Neural cell (in vitro differentiated cells): Measurements from ENCODE around the gene CYP3A4. TPM values are rescaled to one million over a fixed set of nuclear protein-coding genes. Genes with fewer than 3 reads are reported as not detected.

ENCODE experiments used
- H2AFZ ChIP-seq: fragments of 200-600, 300-800 bp; sonication (generic), shearing (Covaris generic); 2 replicates; pipeline ENCODE4 v1.6.0; 2014; ENCODE audit warnings: low read depth, mild to moderate bottlenecking, antibody characterized with exemption, low read length, moderate library complexity
- H3F3A ChIP-seq: fragments of 200-600 bp; shearing (Covaris generic); 2 replicates; pipeline ENCODE4 v1.6.1; 2016; ENCODE audit warnings: mild to moderate bottlenecking, moderate library complexity, mixed read lengths, antibody characterized with exemption, low read length; ENCODE audit not compliant: insufficient read depth, poor library complexity, severe bottlenecking
- H3K27ac ChIP-seq: fragments of 200-600, 300-800 bp; sonication (generic), shearing (Covaris generic); 2 replicates; pipeline ENCODE4 v1.5.1; 2014; ENCODE audit warnings: mild to moderate bottlenecking, low read length, moderate library complexity
- H3K27me3 ChIP-seq: fragments of 300-800, 200-600 bp; sonication (generic), shearing (Covaris generic); 2 replicates; pipeline ENCODE4 v1.6.0; 2014; ENCODE audit warnings: mild to moderate bottlenecking, low read depth, low read length, moderate library complexity; ENCODE audit not compliant: insufficient read depth
- H3K36me3 ChIP-seq: fragments of 300-800, 200-600 bp; sonication (generic), shearing (Covaris generic); 2 replicates; pipeline ENCODE4 v1.5.1; 2014; ENCODE audit warnings: mild to moderate bottlenecking, antibody characterized with exemption, low read length, moderate library complexity; ENCODE audit not compliant: insufficient read depth
- H3K4me2 ChIP-seq: fragments of 300-800, 200-600 bp; sonication (generic), shearing (Covaris generic); 2 replicates; pipeline ENCODE4 v1.6.0; 2014; ENCODE audit warnings: mild to moderate bottlenecking, low read length
- H3K4me3 ChIP-seq: fragments of 300-800, 200-600 bp; sonication (generic), shearing (Covaris generic); 2 replicates; pipeline ENCODE4 v1.5.1; 2014; ENCODE audit warnings: mild to moderate bottlenecking, low read length, moderate library complexity
- H3K79me2 ChIP-seq: fragments of 200-600 bp; shearing (Covaris generic); replicated peaks from 2 replicates; pipeline ENCODE4 v1.6.0; 2014; ENCODE audit warnings: mild to moderate bottlenecking, low read length, moderate library complexity; ENCODE audit not compliant: insufficient read depth
- H3K9ac ChIP-seq: fragments of 300-800, 200-600 bp; sonication (generic), shearing (Covaris generic); 2 replicates; pipeline ENCODE4 v1.6.1; 2016; ENCODE audit warnings: mild to moderate bottlenecking, low read length, mixed read lengths
- H3K9me2 ChIP-seq: fragments of 200-600 bp; shearing (Covaris generic); 2 replicates; pipeline ENCODE4 v1.6.1; 2016; ENCODE audit warnings: mild to moderate bottlenecking, low read length, mixed read lengths; ENCODE audit not compliant: insufficient read depth
- H3K9me3 ChIP-seq: fragments of 200-600, 300-800 bp; sonication (generic), shearing (Covaris generic); 2 replicates; pipeline ENCODE4 v1.6.1; 2016; ENCODE audit warnings: mild to moderate bottlenecking, mixed run types, low read length, moderate library complexity, mixed read lengths
- H4K20me1 ChIP-seq: fragments of 200-600 bp; shearing (Covaris generic); 2 replicates; pipeline ENCODE4 v1.6.1; 2016; ENCODE audit warnings: mild to moderate bottlenecking, mixed run types; ENCODE audit not compliant: insufficient read depth
- EP300 ChIP-seq: fragments of 450-650 bp; conservative IDR thresholded peaks from 2 replicates; pipeline ENCODE4 v1.6.1; 2014; ENCODE audit warnings: antibody characterized with exemption, mild to moderate bottlenecking, moderate library complexity; ENCODE audit not compliant: poor library complexity, severe bottlenecking
- EZH2 ChIP-seq: fragments of 200-600, 300-800 bp; shearing (Covaris generic), sonication (generic); IDR thresholded peaks from 2 replicates; pipeline ENCODE4 v1.6.1; 2014; ENCODE audit warnings: antibody characterized with exemption, low read length, borderline replicate concordance, mild to moderate bottlenecking; ENCODE audit not compliant: insufficient read depth, poor library complexity, severe bottlenecking
- MXI1 ChIP-seq: fragments of 450-650 bp; conservative IDR thresholded peaks from 2 replicates; pipeline ENCODE4 v1.6.1; 2014; ENCODE audit warnings: antibody characterized with exemption, mild to moderate bottlenecking; ENCODE audit not compliant: poor library complexity, severe bottlenecking
- POLR2AphosphoS5 ChIP-seq: IDR thresholded peaks from 2 replicates; pipeline ENCODE4 v1.6.1; 2012
- RAD21 ChIP-seq: fragments of 450-650 bp; conservative IDR thresholded peaks from 2 replicates; pipeline ENCODE4 v1.6.1; 2014; ENCODE audit warnings: antibody characterized with exemption, mild to moderate bottlenecking, moderate library complexity
- SMC3 ChIP-seq: fragments of 450-650 bp; conservative IDR thresholded peaks from 2 replicates; pipeline ENCODE4 v1.6.1; 2014; ENCODE audit warnings: antibody characterized with exemption, mild to moderate bottlenecking, moderate library complexity; ENCODE audit not compliant: poor library complexity
- TAF1 ChIP-seq: IDR thresholded peaks from 2 replicates; pipeline ENCODE4 v1.6.1; 2012; ENCODE audit warnings: low read depth
- polyA plus RNA-seq: library from polyadenylated mRNA; depleted of rRNA; stranded (reverse); fragments of >200 nt; gene quantifications from 2 replicates; pipeline ENCODE4 v1.2.3, GENCODE V29; 2014
- TF ChIP-seq, protein P1 (sequence below): IDR thresholded peaks from 2 replicates; pipeline ENCODE4 v1.6.1; 2012; ENCODE audit warnings: borderline replicate concordance
- TF ChIP-seq, protein P2 (sequence below): fragments of 450-650 bp; IDR thresholded peaks from 2 replicates; pipeline ENCODE4 v1.5.1; 2014; ENCODE audit warnings: antibody characterized with exemption, mild to moderate bottlenecking, moderate library complexity; ENCODE audit not compliant: poor library complexity, severe bottlenecking

The CYP3A4 gene
- polyA plus RNA-seq, 1 donor from 2014 or later = not detected

DNA sequence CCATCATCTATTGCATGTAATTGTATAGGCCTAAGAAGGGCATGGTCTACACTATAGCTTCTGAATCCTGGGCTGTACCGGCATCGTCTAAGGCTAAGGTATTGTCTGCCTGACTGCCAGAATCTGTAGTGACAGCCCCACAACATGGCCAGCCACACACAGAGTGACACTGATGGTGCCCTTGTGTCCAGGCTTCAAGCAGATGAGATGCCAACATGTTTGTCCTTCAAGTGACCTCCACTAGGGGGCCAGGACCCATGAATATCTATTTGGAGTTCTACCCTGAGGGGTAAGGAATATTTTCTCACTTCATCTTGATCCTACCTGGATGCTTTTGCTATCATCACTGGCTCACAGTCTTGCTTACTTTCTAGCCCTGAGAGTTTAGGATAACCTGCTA, 50.5 kb downstream of the CYP3A4 start:
- Histone ChIP-seq H3K27ac (no peak overlapping the region), H2AFZ (no peak overlapping the region), H3K4me2 (no peak overlapping the region), H3K79me2 (no peaks in the 10 kb centered on the region), H3K27me3 (no peaks in the 10 kb centered on the region), H3K4me3 (no peak overlapping the region), H3K9ac (no peak overlapping the region), H3K9me3 (no peaks in the 10 kb centered on the region), H3F3A (no peaks in the 10 kb centered on the region), H4K20me1 (no peaks in the 10 kb centered on the region), H3K9me2 (no peaks in the 10 kb centered on the region), H3K36me3 (no peaks in the 10 kb centered on the region)
- TF ChIP-seq RAD21 = no peak
- TF ChIP-seq, protein P1, sequence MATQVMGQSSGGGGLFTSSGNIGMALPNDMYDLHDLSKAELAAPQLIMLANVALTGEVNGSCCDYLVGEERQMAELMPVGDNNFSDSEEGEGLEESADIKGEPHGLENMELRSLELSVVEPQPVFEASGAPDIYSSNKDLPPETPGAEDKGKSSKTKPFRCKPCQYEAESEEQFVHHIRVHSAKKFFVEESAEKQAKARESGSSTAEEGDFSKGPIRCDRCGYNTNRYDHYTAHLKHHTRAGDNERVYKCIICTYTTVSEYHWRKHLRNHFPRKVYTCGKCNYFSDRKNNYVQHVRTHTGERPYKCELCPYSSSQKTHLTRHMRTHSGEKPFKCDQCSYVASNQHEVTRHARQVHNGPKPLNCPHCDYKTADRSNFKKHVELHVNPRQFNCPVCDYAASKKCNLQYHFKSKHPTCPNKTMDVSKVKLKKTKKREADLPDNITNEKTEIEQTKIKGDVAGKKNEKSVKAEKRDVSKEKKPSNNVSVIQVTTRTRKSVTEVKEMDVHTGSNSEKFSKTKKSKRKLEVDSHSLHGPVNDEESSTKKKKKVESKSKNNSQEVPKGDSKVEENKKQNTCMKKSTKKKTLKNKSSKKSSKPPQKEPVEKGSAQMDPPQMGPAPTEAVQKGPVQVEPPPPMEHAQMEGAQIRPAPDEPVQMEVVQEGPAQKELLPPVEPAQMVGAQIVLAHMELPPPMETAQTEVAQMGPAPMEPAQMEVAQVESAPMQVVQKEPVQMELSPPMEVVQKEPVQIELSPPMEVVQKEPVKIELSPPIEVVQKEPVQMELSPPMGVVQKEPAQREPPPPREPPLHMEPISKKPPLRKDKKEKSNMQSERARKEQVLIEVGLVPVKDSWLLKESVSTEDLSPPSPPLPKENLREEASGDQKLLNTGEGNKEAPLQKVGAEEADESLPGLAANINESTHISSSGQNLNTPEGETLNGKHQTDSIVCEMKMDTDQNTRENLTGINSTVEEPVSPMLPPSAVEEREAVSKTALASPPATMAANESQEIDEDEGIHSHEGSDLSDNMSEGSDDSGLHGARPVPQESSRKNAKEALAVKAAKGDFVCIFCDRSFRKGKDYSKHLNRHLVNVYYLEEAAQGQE = no peak
- no peak for TF ChIP-seq MXI1
- no peak for TF ChIP-seq TAF1
- TF ChIP-seq POLR2AphosphoS5 = no peak

DNA sequence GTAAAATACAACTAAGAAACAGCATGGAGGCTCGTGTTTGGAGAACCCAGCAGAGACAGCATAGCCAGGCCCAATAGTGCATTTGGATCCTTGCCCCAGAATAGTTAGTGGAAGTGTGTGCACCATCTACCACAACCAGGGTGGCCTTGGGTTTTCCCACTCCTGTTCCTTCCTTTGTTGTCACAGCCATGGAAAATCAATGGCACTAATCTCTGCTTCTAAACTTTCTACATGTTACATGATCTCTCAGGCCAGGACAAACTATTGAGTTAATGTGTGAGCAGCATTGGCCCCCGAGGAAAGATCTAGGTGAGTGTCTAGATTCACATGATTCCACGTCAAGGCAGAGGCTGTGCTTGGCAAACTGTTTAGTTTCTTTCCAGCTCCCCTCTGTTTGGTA, 51.0 kb downstream of the CYP3A4 start:
- Histone ChIP-seq H2AFZ (no peak overlapping the region), H3K9me2 (no peaks in the 10 kb centered on the region), H3F3A (no peaks in the 10 kb centered on the region), H3K4me3 (no peak overlapping the region), H3K9ac (no peak overlapping the region), H3K27me3 (no peaks in the 10 kb centered on the region), H3K4me2 (no peak overlapping the region), H3K36me3 (no peaks in the 10 kb centered on the region), H4K20me1 (no peaks in the 10 kb centered on the region), H3K9me3 (no peaks in the 10 kb centered on the region), H3K27ac (no peak overlapping the region), H3K79me2 (no peaks in the 10 kb centered on the region)
- TF ChIP-seq EZH2 (no peak), RAD21 (no peak), EP300 (no peak), POLR2AphosphoS5 (no peak), TAF1 (no peak), MXI1 (no peak), SMC3 (no peak)
- TF ChIP-seq, protein P1 = no peak
- TF ChIP-seq, protein P2, sequence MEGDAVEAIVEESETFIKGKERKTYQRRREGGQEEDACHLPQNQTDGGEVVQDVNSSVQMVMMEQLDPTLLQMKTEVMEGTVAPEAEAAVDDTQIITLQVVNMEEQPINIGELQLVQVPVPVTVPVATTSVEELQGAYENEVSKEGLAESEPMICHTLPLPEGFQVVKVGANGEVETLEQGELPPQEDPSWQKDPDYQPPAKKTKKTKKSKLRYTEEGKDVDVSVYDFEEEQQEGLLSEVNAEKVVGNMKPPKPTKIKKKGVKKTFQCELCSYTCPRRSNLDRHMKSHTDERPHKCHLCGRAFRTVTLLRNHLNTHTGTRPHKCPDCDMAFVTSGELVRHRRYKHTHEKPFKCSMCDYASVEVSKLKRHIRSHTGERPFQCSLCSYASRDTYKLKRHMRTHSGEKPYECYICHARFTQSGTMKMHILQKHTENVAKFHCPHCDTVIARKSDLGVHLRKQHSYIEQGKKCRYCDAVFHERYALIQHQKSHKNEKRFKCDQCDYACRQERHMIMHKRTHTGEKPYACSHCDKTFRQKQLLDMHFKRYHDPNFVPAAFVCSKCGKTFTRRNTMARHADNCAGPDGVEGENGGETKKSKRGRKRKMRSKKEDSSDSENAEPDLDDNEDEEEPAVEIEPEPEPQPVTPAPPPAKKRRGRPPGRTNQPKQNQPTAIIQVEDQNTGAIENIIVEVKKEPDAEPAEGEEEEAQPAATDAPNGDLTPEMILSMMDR = no peak
